Lower leg skin (tissue), 4 donors: ENCODE measurements around the gene ZSCAN10. TPM values are rescaled to one million over a fixed set of nuclear protein-coding genes. Genes with fewer than 3 reads are reported as not detected.

Source experiments
- DNase-seq, 2 donors: peaks; one replicate each; pipeline ENCODE4 v3.0.0-alpha.2; 2019; ENCODE audit warnings: low spot score in 2 of 2
- H3K4me3 ChIP-seq: fragments of 200-600 bp; sonication (generic); 2 replicates; pipeline ENCODE4 v1.5.1; 2017; ENCODE audit warnings: mild to moderate bottlenecking, low read depth; ENCODE audit not compliant: poor library complexity, severe bottlenecking
- CTCF ChIP-seq, 3 donors: fragments of 450-650 bp; IDR thresholded peaks; one replicate each; pipeline ENCODE4 v1.5.1; 2016; ENCODE audit warnings: antibody characterized with exemption in 3 of 3, mild to moderate bottlenecking in 3 of 3, moderate library complexity in 2 of 3
- POLR2A ChIP-seq, 2 donors: fragments of 450-650 bp; IDR thresholded peaks; one replicate each; pipeline ENCODE4 v1.6.1; 2016 to 2017; ENCODE audit warnings: antibody characterized with exemption in 2 of 2, mild to moderate bottlenecking in 1 of 2, moderate library complexity in 1 of 2
- WGBS, 2 donors: methylation state at CpG; one replicate each; pipeline ENCODE4 v1.1.5; 2018; 5-methylcytosine and 5-hydroxymethylcytosine counted together
- intact Hi-C: fragments of 100-400 bp; cut with DNase I; formaldehyde crosslinking; loops from one replicate; pipeline ENCODE4 v1.15.0; 2023; ENCODE audit warnings: low total_unique reads
- total RNA-seq, 4 donors: library from RNA; depleted of rRNA; stranded (reverse); fragments of >200 nt; gene quantifications; one replicate each; pipeline ENCODE4 v1.1.0, GENCODE V29; 2016

The ZSCAN10 gene
- total RNA-seq, result not detected

- no peak for DNase-seq
- WGBS, 2 donors, result 63 to 68% methylated on average over 21 of the region's 21 CpGs
- no peak for TF ChIP-seq CTCF (IDR thresholded peaks at IDR 0.05)
- TF ChIP-seq POLR2A (IDR thresholded peaks at IDR 0.05), result no peak
- no peak within 1 kb of the TSS for H3K4me3 ChIP-seq
- intact Hi-C loops, result no loop called here
These were observed at the start of gene ZSCAN10 for GRCh38 chr16:3098459-3099394. Gene ZSCAN10, minus strand, starts transcription at chr16:3099294. Its CDS starts 6,357 bp downstream, at chr16:3092937.

DNA sequence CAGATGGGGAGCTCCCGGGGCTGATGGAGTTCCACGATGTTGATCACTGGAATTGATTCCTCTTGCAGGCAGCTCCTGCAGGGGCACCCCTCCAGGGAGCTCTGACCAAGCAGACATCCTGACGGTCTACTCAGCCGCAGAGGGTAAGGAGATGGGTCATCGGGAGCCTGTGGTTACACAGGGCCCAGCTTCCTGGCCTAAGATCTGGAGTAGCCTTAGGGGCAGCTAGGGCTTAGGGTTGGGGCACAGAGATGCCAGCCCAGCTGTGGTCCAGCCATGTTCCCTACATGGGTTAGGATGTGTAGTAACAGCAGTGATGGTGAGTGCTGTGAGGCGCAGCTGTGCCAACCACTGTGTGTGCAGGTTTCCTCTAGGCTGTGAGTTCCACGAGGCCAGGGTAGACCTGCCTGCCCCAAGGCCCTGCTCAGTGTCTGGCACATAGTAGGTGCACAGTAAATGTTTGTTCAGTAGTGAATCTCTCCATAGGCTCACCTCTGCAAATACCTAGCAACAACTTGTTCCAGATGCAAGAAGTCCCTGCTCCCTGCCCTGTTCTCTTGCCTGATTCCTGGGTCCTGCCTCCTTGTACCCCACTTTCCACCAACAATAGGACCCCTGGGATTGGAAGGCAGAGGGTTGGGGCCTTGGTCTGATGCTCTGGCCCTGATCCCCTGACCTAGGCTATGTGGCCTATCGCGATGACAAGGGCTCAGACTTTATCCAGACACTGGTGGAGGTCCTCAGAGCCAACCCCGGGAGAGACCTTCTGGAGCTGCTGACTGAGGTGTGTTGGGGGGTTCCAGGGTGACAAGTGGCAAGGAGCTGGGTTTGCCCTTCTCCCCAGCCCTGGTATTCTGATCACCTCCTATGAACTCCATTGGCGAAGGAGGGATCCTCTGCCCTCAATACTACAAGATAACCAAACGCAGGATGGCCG, 49.4 kb upstream of the ZSCAN10 start:
- intact Hi-C loops, result no loop called here
- DNase-seq, result no peak
- TF ChIP-seq CTCF (IDR thresholded peaks at IDR 0.05) (no peak), POLR2A (IDR thresholded peaks at IDR 0.05) (no peak)
- no peak overlapping the region for H3K4me3 ChIP-seq
- 91 to 95% methylated on average over 13 of the region's 13 CpGs for WGBS, 2 donors

DNA sequence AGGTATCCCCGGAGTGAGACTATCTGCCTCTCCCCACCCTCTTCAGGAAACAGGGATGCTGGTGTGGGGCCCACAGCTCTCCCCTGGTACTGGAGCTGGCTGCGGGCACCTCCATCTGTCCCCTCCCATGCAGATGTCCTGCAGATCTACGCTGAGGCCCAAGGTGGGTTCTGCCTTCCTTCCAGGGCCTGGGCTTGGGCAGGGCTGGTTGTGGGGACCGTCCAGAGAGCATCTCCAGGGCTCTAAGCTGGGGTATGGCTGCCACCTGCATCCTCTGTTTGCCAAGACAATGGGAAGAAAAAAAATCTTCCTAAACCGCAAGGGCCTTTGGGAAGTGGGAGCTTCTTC, 48.6 kb upstream of the ZSCAN10 start:
- no peak for DNase-seq

DNA sequence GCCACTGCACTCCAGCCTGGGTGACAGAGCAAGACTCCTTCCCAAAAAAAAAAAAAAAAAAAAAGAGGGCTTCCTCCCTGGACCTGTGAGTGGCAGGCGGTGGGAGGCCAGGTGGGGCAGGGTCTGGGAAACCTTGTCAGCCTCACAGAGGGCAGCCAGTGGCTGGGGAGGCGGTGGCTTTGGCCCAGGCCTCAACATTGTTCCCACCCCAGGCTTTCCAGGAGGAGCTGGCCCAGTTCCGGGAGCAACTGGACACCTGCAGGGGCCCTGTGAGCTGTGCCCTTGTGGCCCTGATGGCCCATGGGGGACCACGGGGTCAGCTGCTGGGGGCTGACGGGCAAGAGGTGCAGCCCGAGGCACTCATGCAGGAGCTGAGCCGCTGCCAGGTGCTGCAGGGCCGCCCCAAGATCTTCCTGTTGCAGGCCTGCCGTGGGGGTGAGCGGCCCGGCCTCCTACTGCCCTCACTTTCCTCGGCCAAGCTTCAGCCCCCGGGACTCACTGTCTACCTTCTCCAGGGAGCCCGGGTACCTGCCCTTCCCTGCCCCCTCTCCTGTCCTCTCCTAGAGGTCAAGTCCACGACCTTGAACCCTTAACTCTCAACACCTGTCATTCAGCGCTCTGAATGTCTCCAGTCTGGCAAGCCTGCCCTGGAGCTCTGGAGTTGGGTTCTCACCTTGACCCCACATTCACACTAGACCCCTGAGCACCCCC, 48.1 kb upstream of the ZSCAN10 start:
- intact Hi-C loops, result no loop called here
- no peak overlapping the region for H3K4me3 ChIP-seq

More for the DNA sequence above, 48.6 kb upstream of the ZSCAN10 start:
- 83 to 93% methylated on average over 5 of the region's 5 CpGs for WGBS, 2 donors
- H3K4me3 ChIP-seq, result no peak overlapping the region
- intact Hi-C loops, result no loop called here
- TF ChIP-seq CTCF (IDR thresholded peaks at IDR 0.05) (no peak), POLR2A (IDR thresholded peaks at IDR 0.05) (no peak)

More for the DNA sequence above, 48.1 kb upstream of the ZSCAN10 start:
- WGBS, 2 donors, result 85 to 91% methylated on average over 15 of the region's 16 CpGs
- no peak for DNase-seq
- no peak for TF ChIP-seq POLR2A (IDR thresholded peaks at IDR 0.05)
- no peak for TF ChIP-seq CTCF (IDR thresholded peaks at IDR 0.05)
